ENCODE results near the gene PVALEF.
A peak's percentile ranks its signal among the peaks of the same experiment; 100 is the strongest.

The PVALEF gene

GRCh38 chr17:81212365-81212764, 47.1 kb downstream of the PVALEF start:
- DNase-seq (ENCODE audit: low read depth): no peak
- TF ChIP-seq, protein P1, sequence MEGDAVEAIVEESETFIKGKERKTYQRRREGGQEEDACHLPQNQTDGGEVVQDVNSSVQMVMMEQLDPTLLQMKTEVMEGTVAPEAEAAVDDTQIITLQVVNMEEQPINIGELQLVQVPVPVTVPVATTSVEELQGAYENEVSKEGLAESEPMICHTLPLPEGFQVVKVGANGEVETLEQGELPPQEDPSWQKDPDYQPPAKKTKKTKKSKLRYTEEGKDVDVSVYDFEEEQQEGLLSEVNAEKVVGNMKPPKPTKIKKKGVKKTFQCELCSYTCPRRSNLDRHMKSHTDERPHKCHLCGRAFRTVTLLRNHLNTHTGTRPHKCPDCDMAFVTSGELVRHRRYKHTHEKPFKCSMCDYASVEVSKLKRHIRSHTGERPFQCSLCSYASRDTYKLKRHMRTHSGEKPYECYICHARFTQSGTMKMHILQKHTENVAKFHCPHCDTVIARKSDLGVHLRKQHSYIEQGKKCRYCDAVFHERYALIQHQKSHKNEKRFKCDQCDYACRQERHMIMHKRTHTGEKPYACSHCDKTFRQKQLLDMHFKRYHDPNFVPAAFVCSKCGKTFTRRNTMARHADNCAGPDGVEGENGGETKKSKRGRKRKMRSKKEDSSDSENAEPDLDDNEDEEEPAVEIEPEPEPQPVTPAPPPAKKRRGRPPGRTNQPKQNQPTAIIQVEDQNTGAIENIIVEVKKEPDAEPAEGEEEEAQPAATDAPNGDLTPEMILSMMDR (conservative IDR thresholded peaks at IDR 0.05; ENCODE audit: low read depth, low read length): no peak
- no peak overlapping the region for H3K4me3 ChIP-seq (ENCODE audit: low read length)

GRCh38 chr17:81213978-81214377, 48.7 kb downstream of the PVALEF start:
- TF ChIP-seq, protein P1 (conservative IDR thresholded peaks at IDR 0.05; ENCODE audit: low read depth, low read length): no peak
- DNase-seq (ENCODE audit: low read depth): no peak
- H3K4me3 ChIP-seq (ENCODE audit: low read length): no peak overlapping the region

DNA sequence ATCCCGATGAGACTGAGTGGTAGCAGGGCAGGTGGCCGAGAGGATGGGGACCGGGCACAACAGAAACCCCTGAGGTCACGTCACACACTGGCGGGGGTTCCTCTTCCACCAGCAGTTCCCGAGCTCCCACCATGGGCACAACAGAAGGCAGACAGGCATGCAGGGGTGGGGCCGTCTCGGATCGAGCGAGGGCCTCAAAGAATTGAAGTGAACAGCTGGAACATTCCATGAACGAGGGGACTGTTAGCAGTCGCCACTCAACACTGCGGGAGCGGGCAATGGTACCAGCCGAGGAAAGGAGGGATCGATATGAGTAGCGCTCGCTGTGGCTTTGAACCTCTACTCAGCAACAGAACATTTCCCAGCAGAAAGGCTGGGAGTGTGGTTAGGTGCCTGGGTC, 52.2 kb downstream of the PVALEF start:
- H3K4me3 ChIP-seq (ENCODE audit: low read length): no peak overlapping the region
- TF ChIP-seq, protein P1 (conservative IDR thresholded peaks at IDR 0.05; ENCODE audit: low read depth, low read length): no peak
- DNase-seq (ENCODE audit: low read depth): no peak

- DNase-seq (ENCODE audit: low read depth): no peak
- H3K4me3 ChIP-seq (ENCODE audit: low read length): no peak overlapping the region
- TF ChIP-seq, protein P1 (conservative IDR thresholded peaks at IDR 0.05; ENCODE audit: low read depth, low read length): no peak
Observed at GRCh38 chr17:81218459-81218858, 53.2 kb downstream of the PVALEF start.

- TF ChIP-seq, protein P1 (conservative IDR thresholded peaks at IDR 0.05; ENCODE audit: low read depth, low read length): no peak
- no peak overlapping the region for H3K4me3 ChIP-seq (ENCODE audit: low read length)
- DNase-seq (ENCODE audit: low read depth): no peak
Observed at GRCh38 chr17:81218991-81219390, 53.7 kb downstream of the PVALEF start.

GRCh38 chr17:81219476-81220180, 54.3 kb downstream of the PVALEF start:
- TF ChIP-seq, protein P1 (conservative IDR thresholded peaks at IDR 0.05; ENCODE audit: low read depth, low read length): no peak
- H3K4me3 ChIP-seq (ENCODE audit: low read length): no peak overlapping the region
- no peak for DNase-seq (ENCODE audit: low read depth)

GRCh38 chr17:81221371-81221841, 56.1 kb downstream of the PVALEF start:
- TF ChIP-seq, protein P1 (conservative IDR thresholded peaks at IDR 0.05; ENCODE audit: low read depth, low read length): no peak
- peak overlapping the region; percentile 71 for H3K4me3 ChIP-seq (ENCODE audit: low read length)
- DNase-seq (ENCODE audit: low read depth): no peak

All from retinal pigment epithelial cell (primary cell).